Stimulated activated naive CD4-positive, alpha-beta T cell treated with Interleukin-2 at 50 U/mL for 16 hours (primary cell): Measurements from ENCODE around the gene CEP128.

Source experiments
- DNase-seq: peaks from one replicate; lab custom pipeline; 2025; lab: John Stamatoyannopoulos, UW

The CEP128 gene

DNA sequence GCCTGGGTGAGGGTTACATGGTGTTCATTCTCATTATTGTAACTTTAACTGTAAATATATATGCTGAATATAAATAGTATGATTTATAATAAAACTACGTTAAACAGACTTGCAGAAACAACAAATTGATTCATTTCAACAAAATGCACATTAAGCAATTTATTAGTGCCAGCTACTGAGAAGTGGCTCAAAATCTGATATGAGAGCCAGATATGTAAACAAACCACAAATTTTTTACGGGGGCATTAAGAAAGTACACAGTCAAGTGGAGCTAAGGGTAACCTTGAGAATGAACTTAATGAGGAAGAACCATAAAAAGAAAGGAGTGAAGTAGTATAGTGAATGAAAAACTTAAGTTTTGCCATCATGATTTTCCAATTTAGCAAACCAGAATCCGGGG lies 40.3 kb downstream of the CEP128 start:
- DNase-seq, result no peak

DNA sequence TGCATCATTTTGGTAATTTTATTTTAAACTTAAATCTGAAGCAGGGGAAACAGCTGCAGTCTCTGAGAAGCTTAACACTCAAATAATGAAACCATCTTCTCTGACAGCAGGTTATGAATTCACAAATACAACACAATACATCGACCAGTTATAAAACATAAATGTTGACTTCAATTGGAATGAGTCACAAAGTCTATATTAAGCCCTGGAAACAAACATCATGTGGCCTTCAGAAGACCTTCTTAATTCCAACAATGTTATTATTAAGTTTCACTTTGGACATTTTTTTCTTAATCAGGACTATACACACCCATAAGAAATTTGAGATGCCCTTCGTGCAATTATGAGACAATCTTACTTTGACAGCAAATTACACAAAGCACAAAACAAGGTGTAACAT lies 68.9 kb downstream of the CEP128 start:
- DNase-seq, result no peak

DNA sequence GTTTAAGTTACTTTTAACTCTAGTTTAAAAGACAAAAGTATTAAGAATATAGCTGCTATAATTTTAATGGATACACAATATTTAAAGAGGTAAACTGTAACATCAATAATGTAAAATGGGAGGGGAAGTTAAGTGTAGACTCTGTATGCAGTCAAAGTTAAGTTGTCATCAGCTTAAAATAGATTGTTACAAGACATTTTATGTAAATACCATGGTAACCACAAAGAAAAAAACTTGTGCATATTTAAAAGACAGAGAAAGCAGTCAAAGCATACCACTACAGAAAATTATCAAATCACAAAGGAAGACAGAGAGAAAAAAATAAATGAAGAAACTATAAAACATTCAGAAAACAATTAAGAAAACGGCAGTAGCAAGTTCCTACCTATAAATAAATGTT lies 73.3 kb downstream of the CEP128 start:
- no peak for DNase-seq

DNA sequence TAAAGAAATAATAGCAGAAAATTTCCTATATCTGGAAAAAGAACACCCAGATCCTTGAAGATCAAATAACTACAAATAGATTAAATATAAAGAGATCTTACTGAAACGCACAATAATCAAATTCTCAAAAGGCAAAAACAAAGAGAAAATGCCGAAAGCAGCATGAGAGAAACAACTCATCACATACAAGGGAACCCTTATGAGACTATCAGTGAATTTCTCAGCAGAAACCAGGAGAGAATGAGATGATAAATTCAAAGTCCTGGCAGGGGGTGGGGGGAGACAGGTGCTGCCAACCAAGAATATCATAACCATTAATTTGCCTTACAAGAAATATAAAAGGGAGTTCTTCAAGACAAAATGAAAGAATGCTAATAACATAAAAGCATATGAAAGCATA lies 73.7 kb downstream of the CEP128 start:
- no peak for DNase-seq

DNA sequence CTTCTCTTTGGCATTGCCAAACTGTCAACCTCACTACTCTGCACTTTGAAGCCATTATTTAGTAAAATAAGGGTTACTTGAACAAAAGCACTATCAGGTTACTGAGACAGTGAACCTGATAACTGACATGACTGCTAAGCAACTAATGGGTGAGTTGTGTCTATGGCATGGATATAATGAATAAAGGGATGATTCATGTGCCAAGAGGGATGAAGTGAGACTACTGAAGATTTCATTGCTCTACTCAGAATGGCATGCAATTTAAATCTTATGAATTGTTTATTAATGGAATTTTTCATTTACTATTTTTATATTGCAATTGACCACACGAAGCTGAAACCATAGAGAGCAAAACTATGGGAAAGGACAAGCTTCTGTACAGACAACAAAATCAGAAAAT lies 74.4 kb downstream of the CEP128 start:
- DNase-seq, result no peak

DNA sequence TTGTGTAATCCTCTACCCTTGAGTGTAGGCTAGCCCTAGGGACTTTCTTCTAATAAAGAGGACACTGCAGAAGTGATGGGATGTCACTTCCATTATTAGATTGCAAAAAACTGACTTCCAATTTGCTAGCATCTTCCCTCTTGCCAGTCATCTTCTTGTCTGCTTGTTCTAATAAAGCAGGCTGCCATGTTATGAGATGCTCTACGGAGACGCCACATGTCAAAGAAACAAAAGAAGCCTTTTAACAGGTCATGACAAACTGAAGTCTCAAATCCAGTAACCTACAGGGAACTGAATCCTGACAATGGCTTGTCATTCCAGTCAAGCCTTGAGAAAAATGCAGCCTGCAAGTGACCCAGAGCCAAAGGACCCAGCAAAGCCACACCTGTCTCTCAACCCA lies 76.0 kb downstream of the CEP128 start:
- no peak for DNase-seq

DNA sequence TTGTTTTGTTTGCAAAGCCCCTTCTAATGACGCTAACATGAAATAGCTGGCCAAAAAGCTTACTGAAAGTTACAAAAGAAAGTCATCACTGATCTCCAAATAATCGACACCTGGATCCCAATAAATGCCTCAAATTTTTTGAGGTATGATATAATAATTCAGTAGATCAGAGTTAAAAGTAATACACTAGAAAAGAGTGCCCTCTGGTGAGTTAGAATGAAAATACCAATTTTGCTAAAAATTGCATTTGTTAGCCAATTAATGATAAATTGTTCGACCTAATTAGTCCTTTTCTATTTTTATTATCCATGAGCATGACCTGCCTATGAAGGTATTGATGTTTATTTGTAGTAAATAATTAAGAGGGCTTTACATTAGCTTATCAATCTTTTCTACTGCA lies 78.6 kb downstream of the CEP128 start:
- DNase-seq, result no peak

DNA sequence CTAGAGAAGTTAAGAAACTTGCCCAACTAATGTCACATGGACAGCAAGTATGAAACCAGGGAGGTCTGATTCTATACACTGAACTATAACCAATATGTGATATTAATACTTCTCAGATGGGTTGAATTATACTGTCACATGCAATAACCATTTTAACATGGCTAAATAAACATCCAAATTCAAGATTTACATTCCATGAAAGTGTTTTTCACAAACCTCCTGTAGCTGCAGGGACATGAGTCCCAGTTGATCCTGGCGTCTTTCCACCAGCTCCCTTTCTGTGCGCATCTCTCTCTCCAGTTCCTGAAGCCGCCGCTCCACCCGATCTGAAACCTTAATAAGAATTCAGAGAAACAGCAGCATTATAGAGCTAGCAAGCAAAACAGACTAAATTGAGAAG lies 79.0 kb downstream of the CEP128 start:
- no peak for DNase-seq

DNA sequence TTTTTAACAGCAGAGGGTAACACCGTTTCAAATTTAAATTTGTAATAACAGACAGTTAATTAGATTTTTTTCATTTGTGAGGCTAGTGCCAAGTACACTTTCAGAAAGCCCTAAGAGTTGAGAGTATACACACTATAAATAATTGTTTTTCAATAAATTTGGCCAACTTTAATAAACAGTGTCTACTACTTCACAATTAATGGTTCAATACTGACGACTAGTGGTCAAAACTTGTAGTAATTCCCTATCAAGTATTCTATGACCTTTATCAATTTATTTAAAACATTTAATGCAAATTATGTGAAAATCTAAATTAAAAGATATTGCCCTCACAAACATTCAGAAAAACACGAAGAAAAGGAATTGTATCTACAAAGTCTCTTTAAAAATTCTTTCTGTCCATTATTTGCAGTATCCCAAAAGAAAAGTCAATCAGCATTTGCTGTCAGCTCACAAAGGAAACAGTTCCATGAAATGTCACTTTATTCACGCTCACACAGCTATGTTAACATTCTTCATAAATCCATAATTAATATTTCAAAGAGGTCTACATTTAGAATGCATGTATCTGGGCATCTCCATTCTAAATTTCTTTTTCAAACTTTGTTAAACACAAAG lies 91.2 kb downstream of the CEP128 start:
- DNase-seq, result no peak

DNA sequence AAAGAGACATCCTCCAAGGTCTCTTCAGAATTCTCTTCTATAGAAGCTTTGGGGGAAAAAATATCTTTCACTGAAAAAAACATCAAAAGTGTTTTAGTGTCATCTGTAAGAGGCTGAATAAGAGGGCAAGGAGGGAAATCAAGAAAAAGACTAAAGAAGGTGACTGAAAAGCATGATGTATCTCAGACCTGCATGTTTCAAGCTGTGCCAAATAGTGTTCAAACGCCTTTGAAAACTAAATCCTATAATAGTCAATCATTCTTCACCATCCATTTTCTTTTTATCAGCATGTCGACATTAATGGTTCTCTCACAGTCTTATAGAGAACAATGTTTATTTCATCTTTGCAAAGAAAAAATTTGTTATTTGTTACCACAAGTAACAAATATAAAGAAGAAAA lies 94.5 kb downstream of the CEP128 start:
- DNase-seq, result no peak

DNA sequence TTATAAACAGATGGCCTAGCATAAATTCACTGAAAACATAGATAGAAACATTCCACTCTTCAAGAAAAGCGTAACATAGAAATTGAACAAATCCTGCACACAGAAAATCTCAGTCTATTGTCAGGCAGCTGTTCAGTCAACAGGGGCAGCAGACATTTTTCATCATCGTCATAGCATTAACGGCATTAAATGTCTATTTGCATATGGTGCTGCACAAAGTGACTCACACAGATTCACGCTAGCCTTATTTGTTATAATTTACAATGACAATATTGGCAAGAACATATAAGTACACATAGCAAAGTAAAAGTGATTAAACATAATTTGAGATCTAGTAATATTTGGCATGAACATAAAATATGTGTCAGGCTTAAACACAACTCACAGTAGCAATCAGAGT lies 95.7 kb downstream of the CEP128 start:
- DNase-seq, result no peak

DNA sequence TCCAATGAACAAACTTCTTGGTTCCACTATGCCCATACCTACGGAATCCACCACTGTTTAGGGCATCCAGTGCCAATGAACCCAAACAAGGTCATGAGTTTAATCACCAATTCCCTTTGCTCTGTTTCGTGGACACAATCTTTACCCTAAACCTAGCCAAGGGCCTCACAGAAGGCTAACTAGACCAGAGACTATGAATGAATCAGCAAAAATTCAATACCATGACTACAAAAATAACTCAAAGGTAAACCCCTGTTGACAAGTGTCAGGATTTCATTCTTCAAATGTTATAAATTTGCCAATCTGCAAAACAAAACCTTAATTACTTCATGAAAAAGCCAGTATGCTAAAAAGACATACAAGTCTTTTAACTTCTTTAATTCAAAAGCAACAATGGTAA lies 96.7 kb downstream of the CEP128 start:
- no peak for DNase-seq

DNA sequence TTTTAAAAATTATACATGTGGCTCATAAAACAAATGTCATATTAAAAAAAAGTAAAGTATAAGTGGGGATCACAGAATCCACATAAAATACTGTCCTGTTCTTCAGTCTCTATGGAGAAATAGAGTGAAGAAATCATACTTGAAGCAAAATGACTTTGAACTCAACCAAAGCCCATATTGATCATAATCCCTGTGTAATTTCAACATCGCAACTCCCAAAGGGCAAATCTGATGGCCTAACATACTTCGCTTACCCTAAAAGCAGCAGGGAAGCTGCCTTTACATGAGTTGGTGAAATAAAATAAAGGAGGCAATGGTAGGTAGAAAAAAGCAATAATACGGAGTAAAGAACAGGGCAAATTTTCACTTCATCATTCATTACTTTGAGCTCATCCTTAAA lies 101.8 kb downstream of the CEP128 start:
- DNase-seq, result no peak

DNA sequence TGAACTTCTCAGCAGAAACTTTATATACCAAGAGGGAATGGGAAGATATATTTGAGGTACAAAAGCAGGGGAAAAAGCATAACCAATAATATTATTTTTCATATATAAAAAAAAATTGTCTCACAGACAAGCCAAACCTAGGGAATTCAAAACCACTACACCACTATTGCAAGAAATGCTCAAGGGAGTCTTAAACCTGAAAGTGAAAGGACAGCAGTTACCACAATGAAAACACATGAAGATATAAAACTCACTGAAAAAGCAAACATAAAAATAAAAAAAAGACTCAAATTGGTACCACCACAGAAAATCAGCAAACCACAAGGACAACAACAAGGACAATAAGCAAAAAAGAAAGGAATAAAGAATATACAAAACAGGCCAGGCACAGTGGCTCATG lies 131.9 kb downstream of the CEP128 start:
- DNase-seq, result no peak

DNA sequence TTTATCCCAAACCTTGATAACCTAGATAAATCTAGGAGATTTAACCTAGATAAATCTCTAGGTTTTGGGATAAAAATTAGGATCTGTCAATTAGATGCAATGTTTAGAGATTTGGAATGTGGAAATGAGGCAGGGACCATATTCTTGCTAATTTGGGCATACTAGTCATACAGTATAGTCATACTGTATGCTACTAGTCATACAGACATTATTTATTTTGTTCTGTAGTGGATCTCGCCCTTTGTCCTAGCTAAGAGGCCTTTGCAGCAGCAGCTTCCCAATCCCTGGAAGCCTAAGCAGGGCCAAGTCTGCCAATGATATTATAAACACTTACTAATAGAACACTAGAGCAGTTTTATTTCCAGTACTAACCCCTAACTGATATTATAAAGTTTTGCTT lies 136.4 kb downstream of the CEP128 start:
- DNase-seq, result no peak

DNA sequence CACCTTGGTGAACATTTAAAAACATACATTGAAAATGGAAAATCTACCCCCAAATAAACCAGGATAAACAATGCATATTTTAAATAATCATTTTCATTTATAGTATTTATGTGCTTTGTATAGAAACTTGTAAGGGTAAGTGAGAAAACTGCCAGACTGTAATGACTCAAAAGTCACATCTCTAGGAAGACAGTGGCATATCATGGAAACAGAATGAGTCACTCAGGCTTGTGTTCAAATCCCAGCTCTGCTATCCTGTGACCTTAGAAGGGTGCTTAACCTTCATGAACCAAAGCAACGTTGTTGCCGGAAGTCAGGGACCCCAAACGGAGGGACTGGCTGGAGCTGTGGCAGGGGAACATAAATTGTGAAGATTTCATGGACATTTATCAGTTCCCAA lies 142.7 kb downstream of the CEP128 start:
- DNase-seq, result no peak

DNA sequence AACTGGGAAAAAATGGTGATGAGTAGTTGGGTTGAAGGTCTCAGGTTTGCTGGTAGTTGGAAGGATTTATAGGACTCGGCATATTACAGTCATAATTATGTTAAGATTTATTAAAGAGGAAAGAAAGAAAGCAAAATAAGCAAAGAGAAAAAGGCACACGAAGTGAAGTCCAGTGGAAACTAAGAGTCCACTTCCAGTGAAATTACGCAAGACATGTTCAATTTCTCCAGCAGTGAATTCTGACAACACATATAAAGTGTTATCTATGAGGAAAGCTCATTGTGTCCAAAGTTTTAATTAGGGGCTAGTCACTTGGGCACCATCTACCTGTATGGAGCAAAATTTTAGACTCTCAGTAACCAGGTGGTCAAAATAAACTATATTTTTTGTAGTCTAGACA lies 143.3 kb downstream of the CEP128 start:
- no peak for DNase-seq

DNA sequence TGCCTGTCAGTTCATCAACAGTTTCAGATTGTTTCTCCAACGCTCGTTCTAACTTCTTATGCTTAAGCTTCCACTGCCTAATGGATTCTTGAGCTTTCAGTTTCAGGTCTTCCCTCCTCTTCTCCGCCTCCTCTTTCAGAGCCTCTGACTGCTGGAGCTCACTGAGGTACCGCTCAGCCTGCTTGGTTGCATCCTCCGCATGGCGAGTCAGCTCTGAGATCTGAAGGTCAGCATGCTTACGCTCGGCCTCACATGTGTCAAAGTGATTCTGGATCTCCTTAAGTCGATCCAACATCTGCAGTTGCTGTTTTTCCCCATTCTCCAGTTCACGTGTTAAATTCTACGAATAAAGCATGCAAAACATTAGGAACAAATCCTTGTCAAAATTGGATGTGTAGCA lies 148.8 kb downstream of the CEP128 start:
- no peak for DNase-seq

DNA sequence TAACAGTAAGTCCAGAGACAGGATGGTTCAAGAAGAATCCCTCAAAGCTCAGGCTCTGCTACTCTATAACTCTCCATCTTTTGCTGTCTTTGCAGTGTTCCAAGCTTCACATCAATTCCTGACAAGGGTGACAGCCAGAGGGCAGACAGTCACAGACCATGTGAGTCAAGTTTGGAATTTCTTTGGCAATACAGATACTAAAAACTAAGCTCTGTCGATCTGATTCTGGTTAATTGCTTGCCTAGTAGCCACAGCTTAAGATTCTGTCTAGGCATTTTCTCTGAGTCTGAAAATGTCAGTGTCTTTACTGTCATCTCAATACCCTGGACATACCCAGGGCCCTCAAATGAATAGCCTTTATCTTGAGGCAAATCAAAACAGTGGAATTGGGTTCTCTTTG lies 153.7 kb downstream of the CEP128 start:
- DNase-seq, result no peak

DNA sequence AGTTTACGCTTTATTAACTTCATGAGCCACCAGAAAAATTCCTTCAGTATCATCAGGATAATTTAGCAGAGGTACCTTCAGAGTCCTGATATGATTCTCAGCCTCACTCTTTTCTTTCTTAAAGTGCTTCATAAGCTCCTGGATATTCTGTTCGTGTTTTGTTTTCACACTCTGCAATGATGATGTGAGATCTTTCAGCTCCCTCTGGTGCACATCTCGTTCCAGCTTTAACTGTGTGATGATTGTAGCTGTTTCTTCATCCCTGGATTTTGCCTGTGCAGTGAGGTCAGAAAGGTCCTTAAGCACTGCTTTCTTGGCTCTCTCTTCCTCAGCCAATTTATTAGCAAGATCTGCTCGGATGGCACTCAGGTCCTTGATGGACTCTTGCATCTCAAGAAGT lies 156.7 kb downstream of the CEP128 start:
- no peak for DNase-seq

DNA sequence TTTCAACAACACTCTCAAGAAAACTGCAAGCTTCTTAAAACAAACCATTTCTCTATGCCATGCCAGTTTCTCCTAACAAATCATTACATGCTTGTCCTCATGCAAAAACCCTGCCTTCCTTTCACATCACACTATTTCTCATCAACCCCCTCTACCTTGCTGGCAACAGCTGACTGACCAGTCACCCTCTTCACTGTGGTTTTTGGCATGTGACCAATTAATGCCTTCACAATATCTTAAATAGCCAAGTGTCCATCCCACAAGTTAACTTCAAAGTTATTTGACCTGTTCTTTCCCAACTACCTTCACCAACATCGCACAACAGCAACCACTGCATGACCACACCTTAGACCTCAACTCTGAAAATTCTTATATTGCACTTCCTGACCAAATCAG lies 159.6 kb downstream of the CEP128 start:
- DNase-seq, result no peak

DNA sequence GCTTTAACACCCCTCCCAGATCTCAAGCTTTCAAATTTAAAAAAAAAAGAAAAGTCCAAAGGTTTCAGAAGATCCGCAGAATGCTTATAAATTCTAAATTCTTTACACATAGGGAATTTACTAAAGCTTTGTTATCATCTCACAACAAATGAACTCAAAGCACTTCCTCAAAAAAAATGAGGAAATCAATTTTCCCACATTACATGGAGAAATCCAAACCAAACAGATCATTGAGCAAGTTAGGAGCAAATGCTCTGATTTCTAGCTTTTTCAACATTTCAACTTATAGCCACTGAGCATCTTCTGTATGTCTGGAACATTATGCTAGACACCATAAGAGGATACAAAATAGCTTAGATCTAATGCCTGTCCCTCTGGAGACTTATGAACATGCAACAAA lies 161.0 kb downstream of the CEP128 start:
- no peak for DNase-seq

DNA sequence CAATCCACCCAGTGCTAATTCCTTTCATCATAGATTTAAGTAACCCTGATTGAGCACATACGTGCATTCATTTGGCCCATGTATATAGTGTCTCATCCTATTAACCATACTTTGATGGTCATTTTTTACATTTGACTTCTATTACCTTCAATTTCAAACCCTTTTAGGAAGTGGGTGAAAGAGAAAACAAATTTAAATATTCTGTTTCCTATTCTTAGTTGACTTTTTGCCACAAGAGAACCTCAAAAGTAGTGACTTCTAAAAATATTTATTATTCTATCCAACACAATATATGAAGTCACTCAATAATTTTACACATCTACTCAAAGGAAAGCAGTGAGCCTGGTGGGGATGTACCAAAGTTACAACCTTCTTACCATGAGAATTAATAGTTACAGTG lies 164.9 kb downstream of the CEP128 start:
- no peak for DNase-seq

DNA sequence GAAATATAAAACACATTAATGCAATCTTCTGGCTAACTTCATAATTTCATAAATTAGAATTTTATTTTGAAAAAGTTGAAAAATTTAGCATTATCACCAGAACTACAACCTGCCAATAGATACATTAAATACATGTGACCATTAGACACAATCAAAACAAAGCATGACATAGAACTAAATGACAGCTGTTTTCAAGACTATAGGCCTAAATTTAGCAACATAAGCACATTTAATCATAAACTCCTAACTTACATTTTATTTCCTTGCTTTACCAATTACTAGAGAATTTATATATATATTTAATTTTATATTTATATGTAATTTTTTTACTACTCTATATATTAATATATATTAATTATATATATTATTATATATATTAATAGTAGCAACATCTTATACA lies 165.4 kb downstream of the CEP128 start:
- no peak for DNase-seq

DNA sequence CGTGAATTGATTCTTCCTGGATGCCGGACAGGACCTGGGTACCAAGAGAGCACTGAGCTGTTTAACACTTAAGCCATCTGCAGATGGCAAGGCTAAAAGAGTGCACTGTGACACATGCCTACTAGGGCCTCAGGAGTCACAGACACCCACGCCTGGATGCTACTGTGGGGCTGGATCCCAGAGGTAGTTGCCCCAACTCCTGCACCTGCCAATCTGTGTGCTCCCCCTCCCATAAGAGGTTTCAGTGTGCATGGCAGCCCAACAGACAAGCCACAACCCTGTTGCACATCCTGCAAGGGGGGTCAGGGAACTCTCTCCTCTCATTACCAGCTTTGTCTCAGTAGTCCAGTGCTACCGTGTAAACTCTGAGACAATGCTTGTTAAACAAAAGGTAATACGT lies 169.0 kb downstream of the CEP128 start:
- no peak for DNase-seq
